LHCN-M2 (cell line): ENCODE measurements around the gene SWAP70. TPM values are rescaled to one million over a fixed set of nuclear protein-coding genes. Genes with fewer than 3 reads are reported as not detected.
"Not testable (repeated sequence)": the region's sequence is repeated elsewhere in the genome, so short reads cannot be mapped to it uniquely, and the experiment has no call there.

ENCODE experiments used
- DNase-seq: peaks from one replicate; pipeline ENCODE4 v3.0.0-alpha.2; 2012; ENCODE audit warnings: low read depth
- polyA plus RNA-seq: library from polyadenylated mRNA; unstranded; fragments of >200 nt; gene quantifications from one replicate; pipeline ENCODE4 v1.2.1, GENCODE V29; 2012; ENCODE audit warnings: missing spikeins
- total RNA-seq: library from RNA; depleted of rRNA; stranded (reverse); fragments of >200 nt; gene quantifications from 2 replicates; pipeline ENCODE4 v1.2.3, GENCODE V29; 2014; rRNA removed

The SWAP70 gene
- 19.4 and 24.1 TPM in 2 replicates for total RNA-seq
- polyA plus RNA-seq = 20.1 TPM

DNA sequence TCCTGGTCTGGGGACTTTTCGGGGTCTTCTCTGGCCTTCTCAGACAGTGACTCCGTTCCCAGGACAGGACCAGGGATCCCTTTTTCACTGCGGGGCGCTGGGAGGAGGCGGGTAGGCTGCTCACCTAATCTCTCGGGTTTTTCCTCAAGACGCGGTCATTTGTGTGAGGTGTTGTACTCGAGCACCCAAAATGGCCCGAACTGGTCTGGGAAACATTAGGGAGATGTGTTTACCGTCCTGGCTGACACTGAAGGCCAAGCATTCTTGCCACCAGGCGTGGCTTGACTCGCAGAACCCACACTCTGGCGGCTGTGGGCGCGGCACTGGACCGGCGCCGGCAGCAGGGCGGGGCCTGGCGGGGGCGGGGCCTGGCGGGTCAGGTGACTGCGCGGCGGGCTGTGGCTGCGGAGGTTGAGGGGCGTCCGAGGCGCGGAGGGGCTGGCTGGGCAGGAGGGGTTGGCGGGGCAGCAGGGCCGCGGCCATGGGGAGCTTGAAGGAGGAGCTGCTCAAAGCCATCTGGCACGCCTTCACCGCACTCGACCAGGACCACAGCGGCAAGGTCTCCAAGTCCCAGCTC, at the start of gene SWAP70:
SWAP70 (plus strand) TSS at position 379 of the 577 bp plus-strand sequence; CDS start at position 482, 103 bp downstream.
- peak; percentile 85 for DNase-seq

DNA sequence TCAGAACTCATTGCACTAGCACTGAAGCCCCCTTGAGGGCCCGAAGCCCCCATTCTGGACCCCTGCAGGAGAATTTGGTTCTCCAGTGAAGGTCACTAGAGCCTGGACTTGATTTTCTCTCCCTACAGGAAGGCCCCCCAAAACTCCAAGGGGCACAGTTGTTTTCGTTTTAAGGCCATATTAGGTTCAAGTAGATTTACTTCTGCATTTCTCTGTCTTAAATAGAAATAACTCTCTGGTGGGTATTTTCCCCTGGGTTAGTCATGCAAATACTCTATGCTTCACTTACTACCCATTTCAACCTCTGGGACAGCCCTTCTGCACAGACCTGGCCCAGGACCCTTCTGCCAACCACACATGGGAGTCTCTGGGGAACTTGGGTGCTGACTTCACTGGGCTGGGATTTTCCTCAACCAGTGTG, 48.8 kb upstream of the SWAP70 start:
- DNase-seq = peak; percentile 25

DNA sequence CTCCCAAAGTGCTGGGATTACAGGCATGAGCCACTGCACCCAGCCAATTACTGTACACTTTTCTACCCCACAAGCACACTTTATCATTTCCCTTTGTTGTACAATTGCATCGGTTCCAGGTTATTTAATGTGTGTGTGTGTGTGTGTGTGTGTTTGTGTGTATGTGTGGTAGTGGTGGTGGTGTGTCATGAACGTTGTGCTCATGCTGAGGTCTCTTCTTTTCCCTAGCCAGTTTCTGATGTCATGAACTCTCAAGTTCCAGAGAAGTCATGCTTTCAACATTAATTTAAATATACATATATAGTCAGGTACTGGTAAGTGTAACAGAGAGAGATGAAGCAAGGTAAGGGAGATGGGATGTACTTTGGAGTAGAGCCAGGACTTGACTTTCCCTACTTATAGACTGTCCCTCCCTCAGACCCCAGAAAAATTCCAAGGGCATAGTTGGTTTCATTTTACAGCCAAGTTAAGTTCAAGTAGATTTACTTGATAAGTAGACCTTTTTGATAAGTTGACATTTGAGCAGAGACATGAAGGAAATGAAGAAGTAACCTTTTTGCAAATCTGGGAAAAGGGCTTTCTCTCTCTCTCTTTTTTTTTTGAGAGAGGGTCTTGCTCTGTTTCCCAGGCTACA, 47.7 kb upstream of the SWAP70 start:
- DNase-seq = no peak

DNA sequence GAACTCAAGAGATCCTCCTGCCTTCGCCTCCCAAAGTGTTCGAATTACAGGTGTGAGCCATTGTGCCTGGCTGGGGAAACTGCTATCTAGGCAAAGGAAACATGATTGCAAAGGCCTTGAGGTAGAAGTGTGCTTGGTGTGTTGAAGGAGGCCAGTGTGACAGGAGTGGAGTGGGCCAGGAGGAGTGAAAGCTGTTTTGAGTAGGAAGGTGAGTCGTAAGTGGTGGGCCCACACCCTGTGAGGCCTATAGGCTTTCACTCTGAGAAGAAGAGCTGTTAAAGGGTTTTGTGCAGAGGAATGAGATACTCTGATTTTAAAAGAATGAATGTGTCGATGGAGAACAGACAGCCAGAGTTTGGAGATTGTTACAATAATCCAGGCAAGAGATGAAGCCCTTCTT, 47.0 kb upstream of the SWAP70 start:
- no peak for DNase-seq

DNA sequence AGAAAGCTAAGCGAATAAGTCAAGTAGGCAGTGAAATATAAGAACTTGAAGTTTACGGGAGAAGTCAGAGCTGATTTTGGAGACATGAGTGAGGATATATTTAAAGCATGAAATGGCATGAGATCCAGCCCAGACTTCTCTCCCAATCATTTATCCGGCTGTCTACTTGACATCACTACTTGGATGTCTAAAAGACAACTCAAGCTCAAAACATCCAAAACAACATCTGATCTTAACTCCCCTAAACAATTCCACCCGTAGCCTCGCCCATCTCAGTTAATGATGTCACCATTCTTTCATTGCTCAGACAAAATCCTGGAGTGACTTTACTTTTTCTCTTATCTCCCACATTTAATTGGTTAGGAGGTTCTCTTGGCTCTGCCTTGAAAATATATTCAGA, 45.9 kb upstream of the SWAP70 start:
- DNase-seq = peak; percentile 83

DNA sequence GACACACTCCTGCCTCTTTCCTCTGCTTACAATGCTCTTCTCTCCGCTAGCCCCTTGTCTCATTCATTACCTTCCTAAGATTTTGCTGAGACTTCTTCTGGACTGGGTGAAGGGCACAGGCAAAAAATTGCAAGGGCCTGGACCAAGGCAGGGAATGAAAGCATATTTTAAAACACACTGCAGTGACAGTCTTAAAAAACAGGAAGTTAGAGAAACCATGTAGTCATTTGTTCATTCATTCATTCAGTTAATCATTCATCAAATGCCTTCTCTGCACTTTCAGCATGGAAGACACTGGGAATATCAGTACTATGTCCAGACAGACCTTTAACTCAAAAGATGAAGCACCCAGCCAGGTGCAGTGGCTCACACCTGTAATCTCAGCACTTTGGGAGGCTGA, 44.9 kb upstream of the SWAP70 start:
- no peak for DNase-seq

DNA sequence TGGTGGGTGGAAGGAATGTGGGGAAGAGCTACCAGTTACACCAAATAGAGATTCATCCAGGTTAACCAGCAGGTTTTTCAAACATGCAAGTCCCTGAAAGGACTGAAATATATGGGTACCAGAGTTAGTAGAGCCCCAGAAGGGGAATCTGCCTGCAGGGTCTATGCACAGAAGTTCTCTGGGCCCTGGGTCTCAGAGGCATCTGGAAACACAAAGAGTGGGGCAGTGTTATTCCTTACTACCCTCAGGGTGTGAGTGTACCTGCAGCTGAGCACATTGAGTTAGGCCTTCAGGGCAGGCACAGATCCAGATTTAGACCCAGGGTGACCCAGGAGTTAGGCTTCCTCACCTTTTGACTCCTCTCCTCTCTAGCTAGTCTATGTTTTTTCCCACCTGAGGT, 43.9 kb upstream of the SWAP70 start:
- DNase-seq = no peak

DNA sequence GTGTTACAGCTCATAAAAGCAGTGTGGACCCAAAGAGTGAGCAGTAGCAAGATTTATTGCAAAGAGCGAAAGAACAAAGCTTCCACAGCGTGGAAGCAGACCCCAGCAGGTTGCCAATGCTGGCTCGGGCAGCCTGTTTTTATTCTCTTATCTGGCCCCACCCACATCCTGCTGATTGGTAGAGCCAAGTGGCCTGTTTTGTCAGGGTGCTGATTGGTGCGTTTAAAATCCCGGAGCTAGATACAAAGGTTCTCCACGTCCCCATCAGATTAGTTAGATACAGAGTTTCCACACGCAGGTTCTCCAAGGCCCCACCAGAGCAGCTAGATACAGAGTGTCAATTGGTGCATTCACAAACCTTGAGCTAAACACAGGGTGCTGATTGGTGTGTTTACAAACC, 41.5 kb upstream of the SWAP70 start:
- DNase-seq = not testable (repeated sequence)

DNA sequence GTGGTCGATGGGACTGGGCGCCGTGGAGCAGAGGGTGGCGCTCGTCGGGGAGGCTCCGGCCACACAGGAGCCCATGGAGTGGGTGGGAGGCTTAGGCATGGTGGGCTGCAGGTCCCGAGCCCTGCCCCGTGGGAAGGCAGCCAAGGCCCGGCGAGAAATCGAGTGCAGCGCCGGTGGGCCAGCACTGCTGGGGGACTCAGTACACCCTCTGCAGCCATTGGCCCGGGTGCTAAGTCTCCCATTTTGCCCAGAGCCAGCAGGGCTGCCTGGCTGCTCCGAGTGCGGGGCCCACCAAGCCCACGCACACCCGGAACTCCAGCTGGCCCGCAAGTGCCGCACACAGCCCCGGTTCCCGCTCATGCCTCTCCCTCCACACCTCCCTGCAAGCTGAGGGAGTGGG, 40.8 kb upstream of the SWAP70 start:
- DNase-seq = not testable (repeated sequence)

DNA sequence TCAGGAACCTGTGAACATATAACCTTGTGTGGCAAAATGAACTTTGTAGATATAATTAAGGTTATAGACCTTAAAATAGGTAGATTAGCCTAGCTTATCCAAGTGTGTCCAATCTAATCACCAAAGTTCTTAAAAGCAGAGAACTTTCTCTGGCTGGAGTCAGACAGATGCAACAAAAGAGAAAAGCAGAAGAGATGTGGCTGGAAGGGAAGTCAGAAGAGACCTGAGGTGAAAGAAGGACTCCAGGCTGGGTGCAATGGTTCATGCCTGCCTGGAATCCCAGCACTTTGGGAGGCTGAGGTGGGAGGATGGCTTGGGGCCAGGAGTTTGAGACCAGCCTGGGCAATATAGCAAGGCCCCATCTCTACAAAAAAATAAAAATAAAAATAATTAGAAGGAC, 39.4 kb upstream of the SWAP70 start:
- DNase-seq = no peak

DNA sequence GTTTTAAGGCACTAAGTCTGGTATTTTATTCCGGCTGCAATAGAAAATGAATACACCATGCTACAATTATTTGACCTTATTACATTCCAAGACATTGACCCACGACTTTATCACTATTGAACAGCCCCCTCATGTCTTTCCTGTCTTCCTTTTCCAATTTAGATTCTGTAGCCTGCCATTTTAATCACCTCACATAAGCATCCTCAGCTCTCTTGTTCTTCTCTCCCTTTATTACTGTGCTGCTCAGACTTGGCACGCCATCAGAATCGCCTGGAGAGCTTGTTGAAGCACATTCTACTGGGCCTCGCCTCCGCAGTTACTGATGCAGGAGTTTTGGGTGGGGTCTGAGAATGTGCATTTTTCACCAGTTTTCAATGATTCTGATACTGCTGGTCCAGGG, 38.7 kb upstream of the SWAP70 start:
- DNase-seq = no peak

DNA sequence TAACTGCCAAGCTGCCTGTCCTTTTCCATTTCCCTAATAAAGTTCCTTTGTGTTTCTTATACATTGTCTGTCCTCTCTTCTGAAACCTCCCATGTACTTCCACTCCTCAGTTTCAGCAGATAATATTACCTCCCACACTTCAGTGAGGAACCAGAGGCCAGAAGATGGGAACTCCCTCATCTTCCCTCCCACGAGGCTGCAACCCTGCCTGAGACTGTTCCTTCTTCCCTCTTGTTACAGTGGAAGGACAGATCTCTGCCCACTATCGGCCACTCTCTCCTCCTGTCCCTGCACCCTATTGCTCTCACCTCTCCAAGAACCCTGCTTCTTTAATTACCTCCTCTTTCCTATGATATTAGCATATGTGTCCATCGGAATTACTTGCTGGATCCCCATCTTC, 38.1 kb upstream of the SWAP70 start:
- no peak for DNase-seq

DNA sequence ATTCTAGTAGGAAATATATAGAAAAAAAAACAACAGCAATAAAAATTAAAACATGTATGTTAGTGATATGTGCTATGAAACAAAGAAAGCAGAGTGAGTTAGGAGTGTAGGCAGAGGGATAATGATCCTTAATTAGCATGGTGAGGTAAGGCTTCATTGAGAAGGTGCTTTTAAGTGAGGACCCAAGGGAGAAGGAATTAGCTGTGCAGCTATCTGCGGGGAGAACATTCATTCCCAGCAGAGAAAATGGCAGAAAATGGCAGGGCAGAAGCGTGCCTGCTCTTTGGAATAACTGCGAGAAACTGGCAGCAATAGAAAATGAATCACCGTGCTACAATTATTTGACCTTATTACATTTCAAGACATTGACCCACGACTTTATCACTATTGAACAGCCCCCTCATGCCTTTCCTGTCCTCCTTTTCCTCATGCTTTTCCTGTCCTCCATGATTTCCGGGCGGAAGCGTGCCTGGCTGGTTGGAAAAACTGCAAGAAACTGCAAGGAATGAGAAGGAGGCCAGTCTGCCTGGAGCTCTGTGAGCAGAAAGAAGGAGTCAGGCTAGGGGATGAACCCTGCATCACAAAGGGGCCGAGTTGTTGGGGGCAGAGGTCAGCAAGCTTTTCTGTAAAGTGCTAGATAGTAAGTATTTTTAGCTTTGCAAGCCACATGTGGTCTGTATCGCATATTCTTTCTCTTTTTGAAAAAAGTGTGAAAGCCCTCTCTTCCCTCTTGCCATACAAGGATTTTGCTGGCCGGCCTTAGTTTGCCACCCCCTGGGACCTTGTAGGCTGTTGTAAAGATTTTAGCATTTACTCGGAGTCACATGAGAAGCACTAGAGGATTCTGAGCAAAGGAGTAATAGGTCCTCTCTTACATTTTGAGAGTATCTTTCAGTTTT, 37.1 kb upstream of the SWAP70 start:
- no peak for DNase-seq

DNA sequence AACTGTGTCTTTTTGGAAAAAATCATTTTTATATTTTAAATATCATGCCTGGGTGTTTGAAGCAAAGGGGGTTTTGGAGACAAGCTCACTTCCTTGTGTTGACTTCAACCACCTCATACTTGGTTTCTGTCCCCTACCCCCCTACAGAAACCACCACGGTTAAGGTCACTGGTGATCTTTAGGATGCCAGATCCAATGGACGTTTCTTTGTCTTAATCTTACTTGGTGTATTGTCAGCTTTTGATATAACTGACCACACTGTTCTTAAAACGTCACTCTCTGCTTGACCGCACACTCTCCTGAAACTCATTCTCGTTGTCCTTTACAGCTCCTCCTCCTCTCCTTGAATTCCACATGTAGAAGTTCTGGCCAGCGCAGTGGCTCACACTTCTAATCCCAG, 34.8 kb upstream of the SWAP70 start:
- DNase-seq = no peak

DNA sequence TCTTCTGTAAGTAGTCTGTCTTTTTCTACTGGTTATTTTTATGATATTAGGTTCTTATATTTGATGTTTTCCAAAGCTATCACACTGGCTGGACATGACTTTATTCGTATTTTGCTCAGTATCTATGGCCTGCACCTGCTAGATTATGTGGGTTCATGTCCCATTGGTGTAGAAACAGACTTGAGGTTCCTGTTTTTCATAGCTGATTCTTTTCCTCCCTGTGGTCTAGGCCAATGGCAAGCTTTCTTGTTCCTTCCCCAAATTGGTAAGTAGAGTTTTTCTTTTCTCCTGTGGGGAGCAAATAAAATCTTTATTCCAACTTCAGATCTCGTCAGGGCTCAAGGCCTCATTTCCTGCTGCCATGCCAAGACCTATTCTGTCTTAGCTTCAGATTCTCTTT, 30.2 kb upstream of the SWAP70 start:
- DNase-seq = no peak

DNA sequence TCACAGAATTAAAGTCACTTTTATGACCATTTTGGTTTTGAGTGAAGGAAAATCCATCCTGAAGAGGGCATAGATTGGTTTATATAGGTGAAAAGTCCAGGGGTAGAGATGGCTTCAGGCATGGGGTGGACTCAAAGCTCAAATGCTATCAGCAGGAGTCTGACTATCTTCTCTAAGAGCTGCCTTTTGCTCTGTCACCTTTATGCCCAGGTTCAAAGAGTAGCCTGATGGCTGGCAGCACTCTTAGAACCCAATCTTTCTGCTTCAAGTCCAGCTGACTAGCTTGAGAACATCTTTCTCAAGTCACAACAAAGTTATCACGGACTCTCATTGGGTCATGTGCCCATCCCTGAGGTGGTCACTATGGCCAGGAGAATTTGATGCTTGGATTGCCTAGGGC, 27.2 kb upstream of the SWAP70 start:
- no peak for DNase-seq

DNA sequence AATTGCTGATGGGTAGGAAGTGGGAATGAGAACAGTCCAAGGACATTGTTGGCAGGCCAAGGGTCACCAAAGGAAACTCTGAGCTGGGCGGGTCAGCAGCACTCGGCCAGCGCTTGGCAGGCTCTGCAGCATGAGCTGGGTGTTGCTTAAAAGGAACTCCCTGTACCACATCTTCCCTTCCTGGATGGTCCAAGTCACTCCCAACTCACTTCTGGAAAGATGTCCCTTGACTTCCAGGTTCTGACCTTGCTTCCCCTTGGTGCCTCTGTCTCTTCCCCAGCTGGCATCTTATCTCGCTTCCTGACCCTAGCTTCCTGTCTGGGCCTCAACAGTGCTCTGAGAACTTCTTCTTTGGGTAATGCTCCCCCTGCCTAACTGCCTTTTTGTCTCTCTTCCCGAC, 24.8 kb upstream of the SWAP70 start:
- DNase-seq = no peak

DNA sequence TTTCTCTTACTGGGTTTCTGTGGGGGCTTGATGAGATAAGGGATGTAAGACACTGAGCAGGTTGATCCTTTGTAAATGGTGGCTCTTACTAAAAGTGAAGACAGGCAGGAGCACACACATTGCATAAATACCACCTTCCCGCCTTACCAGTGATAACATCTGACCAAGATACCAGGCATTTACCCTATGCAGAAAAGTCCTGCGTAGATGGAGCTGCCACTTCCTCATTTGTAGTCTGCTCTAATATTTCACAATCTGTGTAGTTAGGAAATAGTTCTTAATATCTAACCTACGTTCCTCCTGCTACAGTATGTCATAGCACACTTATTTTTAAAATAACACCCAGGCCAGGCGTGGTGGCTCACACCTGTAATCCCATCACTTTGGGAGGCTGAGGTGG, 23.9 kb upstream of the SWAP70 start:
- DNase-seq = no peak

DNA sequence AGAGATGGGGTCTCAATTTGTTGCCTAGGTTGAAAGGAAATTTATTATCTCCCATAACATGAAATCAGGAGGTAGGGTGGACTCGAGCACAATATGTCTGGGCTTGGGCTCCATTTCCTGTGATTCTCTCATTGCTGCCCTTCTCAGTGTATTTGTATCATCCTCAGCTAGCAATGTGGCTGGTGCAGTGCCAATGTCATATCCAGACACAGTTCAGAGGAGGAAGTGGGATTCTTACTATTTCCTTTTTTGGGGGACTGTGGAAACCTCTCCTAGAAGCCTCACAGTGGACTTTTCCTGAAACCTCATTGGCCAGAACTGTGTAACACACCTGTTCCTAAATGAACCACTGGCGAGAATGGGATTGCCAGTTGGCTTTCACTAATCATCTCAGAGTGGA, 21.0 kb upstream of the SWAP70 start:
- no peak for DNase-seq

DNA sequence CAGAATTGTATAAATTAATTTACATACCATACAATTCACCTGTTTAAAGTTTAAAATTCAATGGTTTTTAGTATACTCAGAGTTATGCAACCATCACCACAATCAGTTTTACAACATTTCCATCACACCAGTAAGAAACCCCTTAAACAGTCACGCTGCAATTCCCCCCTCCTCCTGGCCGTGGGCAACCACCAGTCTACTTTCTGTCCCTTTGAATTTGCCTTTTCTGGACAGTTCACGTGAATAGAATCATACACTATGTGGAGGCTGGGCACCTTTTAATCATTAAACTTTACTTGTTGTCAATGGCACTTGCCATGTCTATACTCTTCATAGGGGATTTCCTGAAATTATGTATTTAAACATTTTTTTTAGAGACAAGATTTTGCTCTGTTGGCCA, 20.1 kb upstream of the SWAP70 start:
- no peak for DNase-seq

DNA sequence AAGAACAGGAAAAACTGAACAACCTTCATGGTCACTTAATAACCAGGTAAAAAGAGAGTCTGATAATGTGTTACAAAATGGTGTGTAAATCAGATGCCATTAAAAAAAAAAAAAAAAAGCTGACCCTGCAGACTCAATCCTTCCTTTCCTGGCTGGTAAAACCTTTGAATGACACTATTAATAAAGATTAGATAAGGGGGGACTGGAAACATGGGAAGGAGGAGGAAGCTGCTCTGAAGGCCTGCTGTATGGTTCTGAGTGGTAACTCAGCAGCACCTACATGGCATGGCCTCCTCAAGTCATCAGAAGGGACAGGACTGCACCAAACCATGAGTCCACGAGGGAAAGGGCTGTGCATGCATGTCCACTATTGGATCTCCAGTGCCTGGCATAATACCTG, 18.0 kb upstream of the SWAP70 start:
- no peak for DNase-seq

DNA sequence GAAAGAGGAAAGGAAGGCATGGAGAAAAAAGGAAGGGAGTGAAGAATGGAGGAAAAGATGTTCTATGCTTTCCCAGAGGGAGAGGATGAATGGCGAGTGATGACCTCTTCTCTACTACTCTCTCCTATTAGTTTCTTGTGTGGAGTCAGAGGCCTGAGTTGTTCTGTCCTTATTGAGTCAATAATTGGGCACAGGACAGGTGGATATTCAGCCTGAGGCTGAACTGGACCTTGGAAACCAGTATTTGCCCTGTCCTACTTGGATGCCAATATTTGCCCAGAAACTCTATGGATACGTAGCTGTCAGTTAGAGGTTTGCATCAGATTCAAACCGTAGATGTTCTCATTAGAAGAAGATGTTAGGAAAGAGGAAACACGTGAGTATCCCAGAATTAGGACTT, 17.6 kb upstream of the SWAP70 start:
- no peak for DNase-seq

DNA sequence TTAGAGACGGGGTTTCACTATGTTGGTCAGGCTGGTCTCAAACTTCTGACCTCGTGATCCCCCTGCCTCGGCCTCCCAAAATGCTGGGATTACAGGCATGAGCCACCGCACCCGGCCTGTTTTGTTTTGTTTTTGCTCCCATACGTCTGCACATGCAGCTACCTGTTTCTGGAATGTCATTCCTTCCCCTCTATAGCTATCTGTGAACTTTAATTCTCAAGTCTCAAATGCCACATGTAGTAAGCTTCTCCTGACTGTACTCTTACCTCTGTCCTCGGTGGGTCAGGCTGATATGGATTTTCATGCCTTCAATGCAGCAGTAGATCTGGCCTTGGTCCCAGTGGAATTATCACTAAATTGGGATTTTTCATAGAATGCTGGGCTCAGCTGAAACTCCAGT, 12.4 kb upstream of the SWAP70 start:
- no peak for DNase-seq
